Coronary artery (tissue), 2 donors: Measurements from ENCODE around the gene PODXL2.
A peak's percentile ranks its signal among the peaks of the same experiment; 100 is the strongest.

Source experiments
- DNase-seq: peaks from one replicate; pipeline ENCODE4 v3.0.0-alpha.2; 2017; ENCODE audit warnings: low spot score
- H3K27ac ChIP-seq, 2 donors: fragments of 200-600 bp; sonication (generic); one replicate each; pipeline ENCODE4 v1.5.1; 2016 to 2019
- H3K4me3 ChIP-seq: fragments of 200-600 bp; sonication (generic); 2 replicates; pipeline ENCODE4 v1.5.1; 2016; ENCODE audit warnings: mild to moderate bottlenecking, moderate library complexity
- CTCF ChIP-seq: fragments of 200-600 bp; sonication (generic); IDR thresholded peaks from one replicate; pipeline ENCODE4 v1.5.1; 2019; ENCODE audit warnings: antibody characterized with exemption

Gene PODXL2

GRCh38 chr3:127620637-127621375, 8.2 kb upstream of the PODXL2 start:
- no peak overlapping the region for H3K27ac ChIP-seq
- DNase-seq = no peak
- H3K4me3 ChIP-seq = no peak overlapping the region
- no peak for TF ChIP-seq CTCF

GRCh38 chr3:127622031-127622430, 7.0 kb upstream of the PODXL2 start:
- no peak overlapping the region for H3K27ac ChIP-seq
- TF ChIP-seq CTCF = no peak
- H3K4me3 ChIP-seq = no peak overlapping the region
- no peak for DNase-seq

GRCh38 chr3:127622772-127623576, 6.0 kb upstream of the PODXL2 start:
- Histone ChIP-seq H3K27ac (no peak overlapping the region), H3K4me3 (no peak overlapping the region)
- TF ChIP-seq CTCF = no peak
- DNase-seq = no peak

- Histone ChIP-seq H3K4me3 (no peak overlapping the region), H3K27ac (no peak overlapping the region)
- TF ChIP-seq CTCF = no peak
- DNase-seq = no peak
These were observed 4.9 kb upstream of the PODXL2 start for GRCh38 chr3:127624063-127624462.

GRCh38 chr3:127625821-127626220, 3.2 kb upstream of the PODXL2 start:
- no peak for DNase-seq
- Histone ChIP-seq H3K4me3 (no peak overlapping the region), H3K27ac (no peak overlapping the region)
- no peak for TF ChIP-seq CTCF

GRCh38 chr3:127628426-127628787, 578 bp upstream of the PODXL2 start:
- Histone ChIP-seq H3K4me3 (peak overlapping the region; percentile 72), H3K27ac (no peak overlapping the region)
- no peak for TF ChIP-seq CTCF
- DNase-seq = no peak
